Spleen (tissue), 7 donors: ENCODE measurements around the gene ACACB.

Experiments
- POLR2AphosphoS5 ChIP-seq, 3 donors: sonication (generic); formaldehyde crosslinking; IDR thresholded peaks; one replicate each; pipeline ENCODE4 v1.5.1; 2017; ENCODE audit warnings: antibody characterized with exemption in 3 of 3
- TF ChIP-seq, protein P1 (sequence below), 11 experiments: fragments of 200-600 bp in 7 of 11; fragments of 450-650 bp in 4 of 11; sonication (generic) in 4 of 11; IDR thresholded peaks in 8 of 11; conservative IDR thresholded peaks in 3 of 11; 1 replicate in 7 of 11; 2 replicates in 4 of 11; pipeline versions ENCODE4 v1.4.0 to v1.8.0; 2016 to 2021; ENCODE audit warnings: antibody characterized with exemption in 11 of 11, inconsistent platforms in 4 of 11, mild to moderate bottlenecking in 1 of 11
- donor health status: DM: no; HTN: no; CAD: no; lungs with moderate emphysema.
- donor health status: DM: no; HTN: no; CAD: no.
- donor health status: DM: no; HTN: no; CAD: no.

DNA sequence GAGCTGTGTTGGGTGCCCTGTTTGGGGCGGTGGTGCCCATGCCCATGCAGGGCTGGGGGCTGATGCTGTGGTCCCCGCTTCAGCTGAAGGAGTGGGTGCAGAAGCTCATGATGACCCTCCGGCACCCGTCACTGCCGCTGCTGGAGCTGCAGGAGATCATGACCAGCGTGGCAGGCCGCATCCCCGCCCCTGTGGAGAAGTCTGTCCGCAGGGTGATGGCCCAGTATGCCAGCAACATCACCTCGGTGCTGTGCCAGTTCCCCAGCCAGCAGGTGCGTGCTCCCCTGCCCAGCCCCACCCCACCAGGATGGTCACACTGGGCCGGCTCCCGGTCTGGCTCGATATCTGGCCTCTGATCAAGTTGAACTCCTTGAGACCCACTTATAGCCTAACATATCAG is 92.7 kb downstream of the ACACB start:
- TF ChIP-seq, protein P1, sequence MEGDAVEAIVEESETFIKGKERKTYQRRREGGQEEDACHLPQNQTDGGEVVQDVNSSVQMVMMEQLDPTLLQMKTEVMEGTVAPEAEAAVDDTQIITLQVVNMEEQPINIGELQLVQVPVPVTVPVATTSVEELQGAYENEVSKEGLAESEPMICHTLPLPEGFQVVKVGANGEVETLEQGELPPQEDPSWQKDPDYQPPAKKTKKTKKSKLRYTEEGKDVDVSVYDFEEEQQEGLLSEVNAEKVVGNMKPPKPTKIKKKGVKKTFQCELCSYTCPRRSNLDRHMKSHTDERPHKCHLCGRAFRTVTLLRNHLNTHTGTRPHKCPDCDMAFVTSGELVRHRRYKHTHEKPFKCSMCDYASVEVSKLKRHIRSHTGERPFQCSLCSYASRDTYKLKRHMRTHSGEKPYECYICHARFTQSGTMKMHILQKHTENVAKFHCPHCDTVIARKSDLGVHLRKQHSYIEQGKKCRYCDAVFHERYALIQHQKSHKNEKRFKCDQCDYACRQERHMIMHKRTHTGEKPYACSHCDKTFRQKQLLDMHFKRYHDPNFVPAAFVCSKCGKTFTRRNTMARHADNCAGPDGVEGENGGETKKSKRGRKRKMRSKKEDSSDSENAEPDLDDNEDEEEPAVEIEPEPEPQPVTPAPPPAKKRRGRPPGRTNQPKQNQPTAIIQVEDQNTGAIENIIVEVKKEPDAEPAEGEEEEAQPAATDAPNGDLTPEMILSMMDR (IDR thresholded peaks at IDR 0.05 in 8 of 11, conservative IDR thresholded peaks at IDR 0.05 in 3 of 11), result no peak
- TF ChIP-seq POLR2AphosphoS5 (IDR thresholded peaks at IDR 0.05), result peak in 2 of 3 donors; percentile 18 to 23
